ENCODE data around the gene ANKS3. TPM values are rescaled to one million over a fixed set of nuclear protein-coding genes. Genes with fewer than 3 reads are reported as not detected.

The ANKS3 gene
- total RNA-seq, 3 donors from 2014 or later, result 18.2 to 32.3 (median 21.3) TPM

- no peak for TF ChIP-seq CTCF (IDR thresholded peaks at IDR 0.05)
- no peak for ATAC-seq
- DNase-seq, result peak in 1 of 3 donors; percentile 44
Observed at GRCh38 chr16:4690946-4691665, 43.0 kb downstream of the ANKS3 start.

GRCh38 chr16:4689864-4690704, 44.0 kb downstream of the ANKS3 start:
- no peak overlapping the region for H3K4me3 ChIP-seq
- H3K4me1 ChIP-seq (ENCODE audit: low read depth), result peaks cover 14% of the 10 kb centered on the region
- no peak for TF ChIP-seq CTCF (IDR thresholded peaks at IDR 0.05)
- ATAC-seq, result no peak
- DNase-seq, result peak in 2 of 3 donors; percentile 23 to 54
- peaks cover 4% of the 10 kb centered on the region for H3K36me3 ChIP-seq (ENCODE audit: low read depth)
- H3K9me3 ChIP-seq, result no peaks in the 10 kb centered on the region
- intact Hi-C loops (cut with DNase I, micrococcal nuclease), result no loop called here

More at GRCh38 chr16:4690946-4691665, 43.0 kb downstream of the ANKS3 start:
- Histone ChIP-seq H3K36me3 (ENCODE audit: low read depth) (peaks cover 4% of the 10 kb centered on the region), H3K9me3 (no peaks in the 10 kb centered on the region), H3K4me1 (ENCODE audit: low read depth) (peaks cover 17% of the 10 kb centered on the region), H3K4me3 (no peak overlapping the region)
- intact Hi-C loops (cut with DNase I, micrococcal nuclease), result no loop called here

- Histone ChIP-seq H3K36me3 (ENCODE audit: low read depth) (peaks cover 4% of the 10 kb centered on the region), H3K4me1 (ENCODE audit: low read depth) (peaks cover 9% of the 10 kb centered on the region), H3K4me3 (no peak overlapping the region), H3K9me3 (no peaks in the 10 kb centered on the region)
- intact Hi-C loops (cut with DNase I, micrococcal nuclease), result no loop called here
- no peak for TF ChIP-seq CTCF (IDR thresholded peaks at IDR 0.05)
- DNase-seq (peak in 1 of 3 donors; percentile 39), ATAC-seq (no peak)
Observed at GRCh38 chr16:4689091-4689671, 44.9 kb downstream of the ANKS3 start.

- TF ChIP-seq CTCF (IDR thresholded peaks at IDR 0.05), result no peak
- Histone ChIP-seq H3K36me3 (ENCODE audit: low read depth) (peaks cover 4% of the 10 kb centered on the region), H3K9me3 (no peaks in the 10 kb centered on the region), H3K4me3 (no peak overlapping the region), H3K4me1 (ENCODE audit: low read depth) (peaks cover 9% of the 10 kb centered on the region)
- no peak for DNase-seq
- no peak for ATAC-seq
- intact Hi-C loops (cut with DNase I, micrococcal nuclease), result no loop called here
Observed at GRCh38 chr16:4688674-4689045, 45.4 kb downstream of the ANKS3 start.

- no peak for TF ChIP-seq CTCF (IDR thresholded peaks at IDR 0.05)
- no peak overlapping the region for H3K4me3 ChIP-seq
- no peaks in the 10 kb centered on the region for H3K36me3 ChIP-seq (ENCODE audit: low read depth)
- DNase-seq, result peak in 1 of 3 donors; percentile 48
- H3K9me3 ChIP-seq, result no peaks in the 10 kb centered on the region
- intact Hi-C loops (cut with DNase I, micrococcal nuclease), result no loop called here
- H3K4me1 ChIP-seq (ENCODE audit: low read depth), result peaks cover 9% of the 10 kb centered on the region
- no peak for ATAC-seq
Observed at GRCh38 chr16:4687946-4688673, 46.0 kb downstream of the ANKS3 start.
